Measurements from ENCODE around the gene NDUFB6. TPM values are rescaled to one million over a fixed set of nuclear protein-coding genes. Genes with fewer than 3 reads are reported as not detected.
A peak's percentile ranks its signal among the peaks of the same experiment; 100 is the strongest.

Gene NDUFB6
- total RNA-seq, 6 donors from 2014 or later, result 3.1 to 46.9 (median 25.9) TPM

- Histone ChIP-seq H3K27ac (no peak overlapping the region), H3K27me3 (no peaks in the 10 kb centered on the region), H3K9me3 (no peaks in the 10 kb centered on the region), H3K4me1 (peaks cover 0 to 3% (median 0%) of the 10 kb centered on the region in 4 donors), H3K36me3 (peaks cover 0 to 31% (median 14%) of the 10 kb centered on the region in 4 donors), H3K4me3 (no peak overlapping the region)
- TF ChIP-seq POLR2AphosphoS5 (IDR thresholded peaks at IDR 0.05), result no peak
- TF ChIP-seq POLR2A (IDR thresholded peaks at IDR 0.05), result no peak
- TF ChIP-seq EP300 (IDR thresholded peaks at IDR 0.05), result no peak
- TF ChIP-seq CTCF (IDR thresholded peaks at IDR 0.05), result no peak
- WGBS, 2 donors, result 89 to 97% methylated on average over 4 of the region's 4 CpGs
- DNase-seq (no peak), ATAC-seq (ENCODE audit: low FRiP score in 2 of 2) (no peak)
Measured at GRCh38 chr9:32543047-32543446, 29.9 kb downstream of the NDUFB6 start.

GRCh38 chr9:32533816-32534215, 39.1 kb downstream of the NDUFB6 start:
- no peak for ATAC-seq (ENCODE audit: low FRiP score in 2 of 2)
- TF ChIP-seq CTCF (IDR thresholded peaks at IDR 0.05) (no peak), EP300 (IDR thresholded peaks at IDR 0.05) (no peak), POLR2A (IDR thresholded peaks at IDR 0.05) (no peak), POLR2AphosphoS5 (IDR thresholded peaks at IDR 0.05) (no peak)
- no peaks in the 10 kb centered on the region for H3K4me1 ChIP-seq
- no peak for DNase-seq
- no peak overlapping the region for H3K27ac ChIP-seq
- no peaks in the 10 kb centered on the region for H3K9me3 ChIP-seq
- no peaks in the 10 kb centered on the region for H3K27me3 ChIP-seq
- H3K4me3 ChIP-seq, result no peak overlapping the region
- no peaks in the 10 kb centered on the region for H3K36me3 ChIP-seq
- 92 to 97% methylated on average over 4 of the region's 4 CpGs for WGBS, 2 donors

- 96 to 97% methylated on average over 6 of the region's 6 CpGs for WGBS, 2 donors
- Histone ChIP-seq H3K9me3 (no peaks in the 10 kb centered on the region), H3K36me3 (no peaks in the 10 kb centered on the region), H3K27me3 (no peaks in the 10 kb centered on the region), H3K4me1 (no peaks in the 10 kb centered on the region), H3K4me3 (no peak overlapping the region), H3K27ac (no peak overlapping the region)
- DNase-seq (no peak), ATAC-seq (ENCODE audit: low FRiP score in 2 of 2) (no peak)
- TF ChIP-seq EP300 (IDR thresholded peaks at IDR 0.05), result no peak
- TF ChIP-seq CTCF (IDR thresholded peaks at IDR 0.05), result no peak
- TF ChIP-seq POLR2AphosphoS5 (IDR thresholded peaks at IDR 0.05), result no peak
- no peak for TF ChIP-seq POLR2A (IDR thresholded peaks at IDR 0.05)
Measured at GRCh38 chr9:32533336-32533735, 39.6 kb downstream of the NDUFB6 start.

GRCh38 chr9:32526707-32527048, 46.3 kb downstream of the NDUFB6 start:
- 10 to 14% methylated on average over 2 of the region's 2 CpGs for WGBS, 2 donors
- Histone ChIP-seq H3K4me1 (peaks cover 18 to 33% (median 24%) of the 10 kb centered on the region in 4 donors), H3K27me3 (no peaks in the 10 kb centered on the region), H3K27ac (peak overlapping the region; percentile 86 to 90 (median 89)), H3K36me3 (no peaks in the 10 kb centered on the region), H3K4me3 (peak overlapping the region; percentile 47 to 85 (median 64)), H3K9me3 (no peaks in the 10 kb centered on the region)
- ATAC-seq (ENCODE audit: low FRiP score in 2 of 2) (no peak), DNase-seq (no peak)
- TF ChIP-seq POLR2A (IDR thresholded peaks at IDR 0.05), result no peak
- no peak for TF ChIP-seq EP300 (IDR thresholded peaks at IDR 0.05)
- no peak for TF ChIP-seq CTCF (IDR thresholded peaks at IDR 0.05)
- no peak for TF ChIP-seq POLR2AphosphoS5 (IDR thresholded peaks at IDR 0.05)

DNA sequence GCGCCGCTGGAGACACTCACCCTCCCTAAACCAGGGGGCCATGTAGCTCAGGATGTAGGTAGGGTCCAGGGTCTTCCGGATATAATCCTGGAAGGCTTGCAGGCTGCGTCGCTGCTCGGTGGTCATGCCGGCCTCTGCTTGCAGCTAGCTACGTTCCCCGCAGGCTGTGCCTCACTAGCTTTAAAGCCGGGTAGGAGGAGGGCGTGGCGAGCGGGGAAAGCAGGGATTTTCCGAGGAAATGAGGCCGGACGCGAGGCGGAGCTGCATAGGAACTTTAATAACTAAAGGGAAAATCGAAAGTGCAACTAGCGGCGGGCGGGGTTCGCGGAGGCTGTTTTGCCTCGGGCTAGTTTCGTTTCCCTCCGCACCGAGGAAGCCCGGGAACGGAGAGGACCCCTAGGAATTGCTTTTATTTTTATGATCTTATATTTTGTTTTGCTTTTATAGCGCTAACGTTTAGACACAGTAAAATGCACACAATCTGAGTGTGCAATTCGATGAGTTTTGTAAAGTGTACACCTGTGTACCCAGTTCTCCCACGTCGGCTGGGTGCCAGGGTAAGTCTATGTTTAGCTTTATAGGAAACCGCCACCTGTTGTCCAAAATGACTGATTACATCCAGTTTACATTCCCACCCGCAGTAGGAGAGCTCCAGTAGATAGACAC, 46.8 kb downstream of the NDUFB6 start, which contains the start of gene RIGI:
TSS of gene RIGI (minus strand) at position 156 of the 666 bp plus-strand sequence. CDS start at position 126, 30 bp downstream.
- peak in 4 of 6 experiments; percentile 36 to 56 (median 48) for TF ChIP-seq CTCF (IDR thresholded peaks at IDR 0.05)
- peak in 3 of 4 donors; percentile 39 to 77 (median 69) for TF ChIP-seq POLR2A (IDR thresholded peaks at IDR 0.05)
- peak in 2 of 4 donors; percentile 3 to 27 for TF ChIP-seq EP300 (IDR thresholded peaks at IDR 0.05)
- peak; percentile 65 to 98 for TF ChIP-seq POLR2AphosphoS5 (IDR thresholded peaks at IDR 0.05)
- WGBS, 2 donors, result 1% methylated on average over 37 of the region's 37 CpGs

More for the DNA sequence above, 46.8 kb downstream of the NDUFB6 start, which contains the start of gene RIGI:
- DNase-seq, result peak; percentile 89 to 96
- ATAC-seq (ENCODE audit: low FRiP score in 2 of 2), result peak; percentile 94 to 98
- Histone ChIP-seq H3K4me1 (peaks cover 18 to 33% (median 24%) of the 10 kb centered on the region in 4 donors), H3K36me3 (no peaks in the 10 kb centered on the region), H3K9me3 (no peaks in the 10 kb centered on the region), H3K27ac (peak within 1 kb of the TSS; percentile 86 to 90 (median 89)), H3K27me3 (no peaks in the 10 kb centered on the region), H3K4me3 (peak within 1 kb of the TSS; percentile 47 to 85 (median 64))
